K562 (cell line): Measurements from ENCODE around the gene HOXC12. TPM values are rescaled to one million over a fixed set of nuclear protein-coding genes. Genes with fewer than 3 reads are reported as not detected.

ENCODE experiments used
- ELK1 ChIP-seq: sonication (generic); formaldehyde crosslinking; IDR thresholded peaks from 2 replicates; pipeline ENCODE4 v1.8.1; 2022; ENCODE audit warnings: missing genetic modification reagents
- EP300 ChIP-seq: IDR thresholded peaks from 2 replicates; pipeline ENCODE4 v1.6.1; 2012; ENCODE audit warnings: low read length, improper control_type of control experiment
- HDGF ChIP-seq: fragments of 450-650 bp; IDR thresholded peaks from 2 replicates; pipeline ENCODE4 v1.6.1; 2016
- IFI16 ChIP-seq: fragments of 250-450 bp; sonication (Bioruptor Pico); IDR thresholded peaks from 2 replicates; pipeline ENCODE4 v2.1.2; 2022; ENCODE audit warnings: mild to moderate bottlenecking, inconsistent platforms
- NBN ChIP-seq: fragments of 450-650 bp; IDR thresholded peaks from 2 replicates; pipeline ENCODE4 v1.6.1; 2016; ENCODE audit warnings: low read depth, mild to moderate bottlenecking
- NCOA4 ChIP-seq: fragments of 450-650 bp; IDR thresholded peaks from 2 replicates; pipeline ENCODE4 v1.6.1; 2018; ENCODE audit warnings: mild to moderate bottlenecking; ENCODE audit not compliant: partially characterized antibody
- NELFE ChIP-seq: IDR thresholded peaks from 2 replicates; pipeline ENCODE4 v1.6.1; 2011; ENCODE audit warnings: mild to moderate bottlenecking; ENCODE audit not compliant: insufficient read depth, insufficient read length
- PYGO2 ChIP-seq: fragments of 450-650 bp; IDR thresholded peaks from 2 replicates; pipeline ENCODE4 v1.6.1; 2016; ENCODE audit warnings: mild to moderate bottlenecking, missing genetic modification characterization, moderate library complexity, missing compliant biosample characterization
- ZNF12 ChIP-seq: sonication (generic); formaldehyde crosslinking; IDR thresholded peaks from 2 replicates; pipeline ENCODE4 v1.4.0; 2020; ENCODE audit warnings: mild to moderate bottlenecking, missing genetic modification reagents
- ZNF23 ChIP-seq: fragments of 250-450 bp; sonication (Bioruptor Pico); IDR thresholded peaks from 2 replicates; pipeline ENCODE4 v1.4.0; 2020; ENCODE audit warnings: mild to moderate bottlenecking
- polyA plus RNA-seq, 8 experiments: library from polyadenylated mRNA; depleted of rRNA in 4 of 8; stranded (reverse) in 5 of 8; unstranded in 3 of 8; fragments of >200 nt; fragmentation: Nextera tagmentation in 2 of 8; fragmentation: Illumina TruSeq in 1 of 8; extraction: Ambion mirVana in 2 of 8; extraction: Trizol in 1 of 8; gene quantifications; 2 replicates each; pipeline versions ENCODE4 v1.2.1 to v1.2.3, GENCODE V29; 2011 to 2014; ENCODE audit warnings: inconsistent platforms in 1 of 8, missing spikeins in 1 of 8
- total RNA-seq, 7 experiments: library from RNA; depleted of rRNA in 6 of 7; stranded (reverse); fragments of >200 nt in 6 of 7; fragmentation: Illumina TruSeq in 2 of 7; extraction: Trizol in 2 of 7; gene quantifications; 2 replicates each; pipeline versions ENCODE4 v1.2.1 to v1.2.3, GENCODE V29; 2011 to 2021; ENCODE audit warnings: low replicate concordance in 1 of 7
- TF ChIP-seq, protein P1 (sequence below): fragments of 450-650 bp; IDR thresholded peaks from one replicate; pipeline ENCODE4 v1.6.1; 2018; ENCODE audit warnings: mild to moderate bottlenecking, moderate library complexity; ENCODE audit not compliant: partially characterized antibody
- TF ChIP-seq, protein P2 (sequence below), 2 experiments: fragments of 450-650 bp in 1 of 2; sonication (generic) in 1 of 2; formaldehyde crosslinking in 1 of 2; IDR thresholded peaks; 2 replicates each; pipeline versions ENCODE4 v1.7.1 to v1.9.0; 2016 to 2022; ENCODE audit warnings: inconsistent platforms in 1 of 2, mild to moderate bottlenecking in 1 of 2, missing genetic modification reagents in 1 of 2
- TF ChIP-seq, protein P3 (sequence below): sonication (generic); formaldehyde crosslinking; IDR thresholded peaks from 2 replicates; pipeline ENCODE4 v1.8.1; 2023; ENCODE audit warnings: mild to moderate bottlenecking, missing genetic modification reagents

The HOXC12 gene
- total and polyA plus RNA-seq, 9 of the 15 experiments (the other 6 are each of a cell fraction or from before 2014, with no cell fraction given): 0.04 to 0.36 (median 0.11) TPM; not detected in 1

DNA sequence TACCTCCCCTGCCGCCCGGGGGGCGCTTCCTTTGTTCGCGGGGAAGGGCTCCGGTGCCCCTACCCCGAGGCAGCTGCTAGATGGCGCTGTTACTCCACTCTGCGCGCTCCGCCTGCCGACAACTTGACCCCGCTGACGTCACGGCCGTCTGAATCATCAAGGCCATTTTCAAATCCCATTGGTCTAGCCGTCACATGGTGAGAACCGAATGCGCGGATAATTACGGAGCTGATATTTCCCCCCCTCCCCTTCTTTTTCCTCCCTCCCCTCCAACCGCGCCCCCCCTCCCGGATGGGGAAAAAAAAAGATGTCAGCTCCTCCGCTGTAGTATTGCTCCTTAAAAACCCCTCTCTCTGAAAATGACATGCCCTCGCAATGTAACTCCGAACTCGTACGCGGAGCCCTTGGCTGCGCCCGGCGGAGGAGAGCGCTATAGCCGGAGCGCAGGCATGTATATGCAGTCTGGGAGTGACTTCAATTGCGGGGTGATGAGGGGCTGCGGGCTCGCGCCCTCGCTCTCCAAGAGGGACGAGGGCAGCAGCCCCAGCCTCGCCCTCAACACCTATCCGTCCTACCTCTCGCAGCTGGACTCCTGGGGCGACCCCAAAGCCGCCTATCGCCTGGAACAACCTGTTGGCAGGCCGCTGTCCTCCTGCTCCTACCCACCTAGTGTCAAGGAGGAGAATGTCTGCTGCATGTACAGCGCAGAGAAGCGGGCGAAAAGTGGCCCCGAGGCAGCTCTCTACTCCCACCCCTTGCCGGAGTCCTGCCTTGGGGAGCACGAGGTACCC, 30.4 kb downstream of the HOXC12 start, which contains the start of gene HOXC10 (continued):
- TF ChIP-seq, protein P1, sequence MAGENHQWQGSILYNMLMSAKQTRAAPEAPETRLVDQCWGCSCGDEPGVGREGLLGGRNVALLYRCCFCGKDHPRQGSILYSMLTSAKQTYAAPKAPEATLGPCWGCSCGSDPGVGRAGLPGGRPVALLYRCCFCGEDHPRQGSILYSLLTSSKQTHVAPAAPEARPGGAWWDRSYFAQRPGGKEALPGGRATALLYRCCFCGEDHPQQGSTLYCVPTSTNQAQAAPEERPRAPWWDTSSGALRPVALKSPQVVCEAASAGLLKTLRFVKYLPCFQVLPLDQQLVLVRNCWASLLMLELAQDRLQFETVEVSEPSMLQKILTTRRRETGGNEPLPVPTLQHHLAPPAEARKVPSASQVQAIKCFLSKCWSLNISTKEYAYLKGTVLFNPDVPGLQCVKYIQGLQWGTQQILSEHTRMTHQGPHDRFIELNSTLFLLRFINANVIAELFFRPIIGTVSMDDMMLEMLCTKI: no peak
- TF ChIP-seq IFI16 (CRISPR knock-in tag) (no peak), ELK1 (CRISPR knock-in tag) (no peak), HDGF (no peak), NBN (0 out of 2 replicates have a peak, but pooled peaks have one; percentile 49), NELFE (no peak), NCOA4 (no peak), PYGO2 (no peak), ZNF23 (CRISPR knock-in tag) (no peak), ZNF12 (CRISPR knock-in tag) (no peak), EP300 (0 out of 2 replicates have a peak, but pooled peaks have one; percentile 17)
- TF ChIP-seq, protein P2, sequence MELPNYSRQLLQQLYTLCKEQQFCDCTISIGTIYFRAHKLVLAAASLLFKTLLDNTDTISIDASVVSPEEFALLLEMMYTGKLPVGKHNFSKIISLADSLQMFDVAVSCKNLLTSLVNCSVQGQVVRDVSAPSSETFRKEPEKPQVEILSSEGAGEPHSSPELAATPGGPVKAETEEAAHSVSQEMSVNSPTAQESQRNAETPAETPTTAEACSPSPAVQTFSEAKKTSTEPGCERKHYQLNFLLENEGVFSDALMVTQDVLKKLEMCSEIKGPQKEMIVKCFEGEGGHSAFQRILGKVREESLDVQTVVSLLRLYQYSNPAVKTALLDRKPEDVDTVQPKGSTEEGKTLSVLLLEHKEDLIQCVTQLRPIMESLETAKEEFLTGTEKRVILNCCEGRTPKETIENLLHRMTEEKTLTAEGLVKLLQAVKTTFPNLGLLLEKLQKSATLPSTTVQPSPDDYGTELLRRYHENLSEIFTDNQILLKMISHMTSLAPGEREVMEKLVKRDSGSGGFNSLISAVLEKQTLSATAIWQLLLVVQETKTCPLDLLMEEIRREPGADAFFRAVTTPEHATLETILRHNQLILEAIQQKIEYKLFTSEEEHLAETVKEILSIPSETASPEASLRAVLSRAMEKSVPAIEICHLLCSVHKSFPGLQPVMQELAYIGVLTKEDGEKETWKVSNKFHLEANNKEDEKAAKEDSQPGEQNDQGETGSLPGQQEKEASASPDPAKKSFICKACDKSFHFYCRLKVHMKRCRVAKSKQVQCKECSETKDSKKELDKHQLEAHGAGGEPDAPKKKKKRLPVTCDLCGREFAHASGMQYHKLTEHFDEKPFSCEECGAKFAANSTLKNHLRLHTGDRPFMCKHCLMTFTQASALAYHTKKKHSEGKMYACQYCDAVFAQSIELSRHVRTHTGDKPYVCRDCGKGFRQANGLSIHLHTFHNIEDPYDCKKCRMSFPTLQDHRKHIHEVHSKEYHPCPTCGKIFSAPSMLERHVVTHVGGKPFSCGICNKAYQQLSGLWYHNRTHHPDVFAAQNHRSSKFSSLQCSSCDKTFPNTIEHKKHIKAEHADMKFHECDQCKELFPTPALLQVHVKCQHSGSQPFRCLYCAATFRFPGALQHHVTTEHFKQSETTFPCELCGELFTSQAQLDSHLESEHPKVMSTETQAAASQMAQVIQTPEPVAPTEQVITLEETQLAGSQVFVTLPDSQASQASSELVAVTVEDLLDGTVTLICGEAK (IDR thresholded peaks at IDR 0.05): no peak
- TF ChIP-seq, protein P2 (CRISPR knock-in tag; IDR thresholded peaks at IDR 0.05): no peak
- TF ChIP-seq, protein P3, sequence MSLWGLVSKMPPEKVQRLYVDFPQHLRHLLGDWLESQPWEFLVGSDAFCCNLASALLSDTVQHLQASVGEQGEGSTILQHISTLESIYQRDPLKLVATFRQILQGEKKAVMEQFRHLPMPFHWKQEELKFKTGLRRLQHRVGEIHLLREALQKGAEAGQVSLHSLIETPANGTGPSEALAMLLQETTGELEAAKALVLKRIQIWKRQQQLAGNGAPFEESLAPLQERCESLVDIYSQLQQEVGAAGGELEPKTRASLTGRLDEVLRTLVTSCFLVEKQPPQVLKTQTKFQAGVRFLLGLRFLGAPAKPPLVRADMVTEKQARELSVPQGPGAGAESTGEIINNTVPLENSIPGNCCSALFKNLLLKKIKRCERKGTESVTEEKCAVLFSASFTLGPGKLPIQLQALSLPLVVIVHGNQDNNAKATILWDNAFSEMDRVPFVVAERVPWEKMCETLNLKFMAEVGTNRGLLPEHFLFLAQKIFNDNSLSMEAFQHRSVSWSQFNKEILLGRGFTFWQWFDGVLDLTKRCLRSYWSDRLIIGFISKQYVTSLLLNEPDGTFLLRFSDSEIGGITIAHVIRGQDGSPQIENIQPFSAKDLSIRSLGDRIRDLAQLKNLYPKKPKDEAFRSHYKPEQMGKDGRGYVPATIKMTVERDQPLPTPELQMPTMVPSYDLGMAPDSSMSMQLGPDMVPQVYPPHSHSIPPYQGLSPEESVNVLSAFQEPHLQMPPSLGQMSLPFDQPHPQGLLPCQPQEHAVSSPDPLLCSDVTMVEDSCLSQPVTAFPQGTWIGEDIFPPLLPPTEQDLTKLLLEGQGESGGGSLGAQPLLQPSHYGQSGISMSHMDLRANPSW (CRISPR knock-in tag): no peak
